NCI-H1048 (cell line): ENCODE data around the gene KY.

Source experiments
- DNase-seq: peaks from one replicate; lab custom pipeline; 2025; lab: John Stamatoyannopoulos, UW

Gene KY

GRCh38 chr3:134650431-134651346 lies at the start of gene KY:
TSS of gene KY (minus strand) at chr3:134651022. CDS start at chr3:134650960, 62 bp downstream.
- DNase-seq = no peak

- DNase-seq = no peak
These were observed 48.9 kb upstream of the KY start for GRCh38 chr3:134699721-134700120.

GRCh38 chr3:134699141-134699711 lies 48.4 kb upstream of the KY start:
- no peak for DNase-seq

- DNase-seq = no peak
These were observed 47.2 kb upstream of the KY start for GRCh38 chr3:134697830-134698689.

- DNase-seq = no peak
These were observed 45.3 kb upstream of the KY start for GRCh38 chr3:134696155-134696554.

GRCh38 chr3:134694946-134695543 lies 44.2 kb upstream of the KY start:
- DNase-seq = no peak

- no peak for DNase-seq
These were observed 43.6 kb upstream of the KY start for GRCh38 chr3:134694466-134694865.

- DNase-seq = no peak
These were observed 43.0 kb upstream of the KY start for GRCh38 chr3:134693804-134694203.

GRCh38 chr3:134693226-134693625 lies 42.4 kb upstream of the KY start:
- no peak for DNase-seq

- DNase-seq = no peak
These were observed 39.4 kb upstream of the KY start for GRCh38 chr3:134690226-134690625.

GRCh38 chr3:134687642-134688041 lies 36.8 kb upstream of the KY start:
- no peak for DNase-seq

GRCh38 chr3:134685929-134686802 lies 35.3 kb upstream of the KY start:
- DNase-seq = no peak

GRCh38 chr3:134682196-134682880 lies 31.5 kb upstream of the KY start:
- DNase-seq = no peak

- no peak for DNase-seq
These were observed 30.7 kb upstream of the KY start for GRCh38 chr3:134681522-134681900.

- DNase-seq = no peak
These were observed 30.1 kb upstream of the KY start for GRCh38 chr3:134680796-134681521.

- no peak for DNase-seq
These were observed 27.1 kb upstream of the KY start for GRCh38 chr3:134677987-134678308.

- DNase-seq = no peak
These were observed 26.6 kb upstream of the KY start for GRCh38 chr3:134677196-134677986.

GRCh38 chr3:134675726-134676256 lies 25.0 kb upstream of the KY start:
- no peak for DNase-seq

GRCh38 chr3:134672571-134672970 lies 21.7 kb upstream of the KY start:
- DNase-seq = no peak
